ENCODE results near the gene SYT6. TPM values are rescaled to one million over a fixed set of nuclear protein-coding genes. Genes with fewer than 3 reads are reported as not detected.

The SYT6 gene
- total RNA-seq, 2 experiments from 2014 or later = not detected

Other genes starting within 250 kb of the SYT6 start
- gene AP4B1, start 249.1 kb downstream of the SYT6 start, total RNA-seq = 10 to 100 TPM; 41.4 to 42.2 TPM
- gene DCLRE1B, start 248.5 kb downstream of the SYT6 start, total RNA-seq = 10 to 100 TPM; 19.4 to 19.6 TPM
- gene HIPK1, start 224.5 kb downstream of the SYT6 start, total RNA-seq = 10 to 100 TPM; 55.3 to 55.7 TPM
- under 1 TPM in 1 of 2 experiments, not detected in 1; 0.21 TPM for gene OLFML3, start 174.4 kb downstream of the SYT6 start, total RNA-seq

Data from activated CD4-positive, alpha-beta memory T cell treated with anti-CD3 and anti-CD28 coated beads for 36 hours (primary cell).